Measurements from ENCODE around the gene POLR3E.
"Not testable (repeated sequence)": the region's sequence is repeated elsewhere in the genome, so short reads cannot be mapped to it uniquely, and the experiment has no call there.

The POLR3E gene

GRCh38 chr16:22342082-22342481, 44.9 kb downstream of the POLR3E start:
- TF ChIP-seq, protein P1, sequence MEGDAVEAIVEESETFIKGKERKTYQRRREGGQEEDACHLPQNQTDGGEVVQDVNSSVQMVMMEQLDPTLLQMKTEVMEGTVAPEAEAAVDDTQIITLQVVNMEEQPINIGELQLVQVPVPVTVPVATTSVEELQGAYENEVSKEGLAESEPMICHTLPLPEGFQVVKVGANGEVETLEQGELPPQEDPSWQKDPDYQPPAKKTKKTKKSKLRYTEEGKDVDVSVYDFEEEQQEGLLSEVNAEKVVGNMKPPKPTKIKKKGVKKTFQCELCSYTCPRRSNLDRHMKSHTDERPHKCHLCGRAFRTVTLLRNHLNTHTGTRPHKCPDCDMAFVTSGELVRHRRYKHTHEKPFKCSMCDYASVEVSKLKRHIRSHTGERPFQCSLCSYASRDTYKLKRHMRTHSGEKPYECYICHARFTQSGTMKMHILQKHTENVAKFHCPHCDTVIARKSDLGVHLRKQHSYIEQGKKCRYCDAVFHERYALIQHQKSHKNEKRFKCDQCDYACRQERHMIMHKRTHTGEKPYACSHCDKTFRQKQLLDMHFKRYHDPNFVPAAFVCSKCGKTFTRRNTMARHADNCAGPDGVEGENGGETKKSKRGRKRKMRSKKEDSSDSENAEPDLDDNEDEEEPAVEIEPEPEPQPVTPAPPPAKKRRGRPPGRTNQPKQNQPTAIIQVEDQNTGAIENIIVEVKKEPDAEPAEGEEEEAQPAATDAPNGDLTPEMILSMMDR (IDR thresholded peaks at IDR 0.05; ENCODE audit: insufficient read depth, low read depth, low read length, missing control alignments): no peak
- no peak overlapping the region for H3K4me3 ChIP-seq (ENCODE audit: low read length)
- DNase-seq (ENCODE audit: low read depth): no peak

DNA sequence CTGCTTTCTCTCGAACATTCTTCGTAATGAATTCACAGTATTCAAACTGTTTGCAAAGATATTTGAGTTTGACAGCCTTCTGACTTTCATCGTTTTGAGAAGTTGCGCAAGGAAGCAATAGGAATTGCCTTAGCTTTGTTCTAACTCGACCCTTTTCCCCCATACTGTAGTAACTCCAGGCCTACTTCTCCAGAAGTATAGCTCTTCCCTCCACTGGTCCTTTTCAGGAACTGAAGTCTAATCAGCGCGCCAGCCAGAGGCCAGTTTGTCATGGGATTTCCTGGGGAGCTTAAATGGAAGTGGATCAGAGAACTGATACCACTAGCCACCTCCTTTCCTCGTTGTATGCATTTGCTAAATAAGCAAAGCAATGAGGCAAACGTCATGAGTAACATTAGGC, 49.3 kb downstream of the POLR3E start:
- TF ChIP-seq, protein P1 (IDR thresholded peaks at IDR 0.05; ENCODE audit: insufficient read depth, low read depth, low read length, missing control alignments): no peak
- DNase-seq (ENCODE audit: low read depth): no peak
- H3K4me3 ChIP-seq (ENCODE audit: low read length): no peak overlapping the region

- TF ChIP-seq, protein P1 (IDR thresholded peaks at IDR 0.05; ENCODE audit: insufficient read depth, low read depth, low read length, missing control alignments): no peak
- no peak for DNase-seq (ENCODE audit: low read depth)
- no peak overlapping the region for H3K4me3 ChIP-seq (ENCODE audit: low read length)
Observed at GRCh38 chr16:22347100-22347820, 50.1 kb downstream of the POLR3E start.

DNA sequence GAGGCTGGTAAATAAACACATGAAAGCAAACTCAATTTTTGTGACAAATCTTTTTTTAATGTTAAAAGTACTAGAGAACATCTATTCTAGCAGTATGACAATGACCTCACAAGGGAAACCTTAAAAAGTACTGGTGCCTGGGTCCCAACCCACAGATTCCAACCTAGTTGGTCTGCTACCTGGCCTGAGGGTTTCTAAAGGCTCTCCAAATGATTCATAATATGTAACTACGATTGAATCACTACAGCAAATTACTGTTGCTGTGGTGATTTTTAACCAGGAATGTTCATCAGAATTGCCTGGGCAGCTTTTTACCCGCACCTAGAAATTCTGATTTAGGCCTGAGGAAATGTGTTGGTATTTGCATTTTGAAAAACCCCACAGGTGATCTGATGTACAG, 51.1 kb downstream of the POLR3E start:
- TF ChIP-seq, protein P1 (IDR thresholded peaks at IDR 0.05; ENCODE audit: insufficient read depth, low read depth, low read length, missing control alignments): no peak
- peak; percentile 91 for DNase-seq (ENCODE audit: low read depth)
- H3K4me3 ChIP-seq (ENCODE audit: low read length): no peak overlapping the region

GRCh38 chr16:22351017-22351416, 53.8 kb downstream of the POLR3E start:
- H3K4me3 ChIP-seq (ENCODE audit: low read length): not testable (repeated sequence)

DNA sequence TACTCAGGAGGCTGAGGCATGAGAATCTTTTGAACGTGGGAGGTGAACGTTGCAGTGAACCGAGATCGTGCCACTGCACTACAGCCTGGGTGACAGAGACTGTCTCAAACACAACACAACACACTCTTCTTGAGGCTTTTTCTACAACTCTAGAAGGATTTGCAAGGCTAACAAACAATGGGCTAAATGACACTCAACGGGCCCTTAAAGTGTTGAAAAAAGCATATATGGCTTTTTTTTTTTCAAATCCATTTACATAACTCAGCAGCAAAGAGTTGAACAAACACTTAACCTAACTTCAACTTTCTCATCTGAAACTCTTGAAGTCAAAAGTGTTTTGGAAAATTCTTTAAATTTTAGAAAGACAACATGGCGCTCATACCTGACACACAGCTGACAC, 54.9 kb downstream of the POLR3E start:
- DNase-seq (ENCODE audit: low read depth): no peak
- no peak overlapping the region for H3K4me3 ChIP-seq (ENCODE audit: low read length)
- TF ChIP-seq, protein P1 (IDR thresholded peaks at IDR 0.05; ENCODE audit: insufficient read depth, low read depth, low read length, missing control alignments): no peak

More at GRCh38 chr16:22351017-22351416, 53.8 kb downstream of the POLR3E start:
- not testable (repeated sequence) for DNase-seq (ENCODE audit: low read depth)

DNA sequence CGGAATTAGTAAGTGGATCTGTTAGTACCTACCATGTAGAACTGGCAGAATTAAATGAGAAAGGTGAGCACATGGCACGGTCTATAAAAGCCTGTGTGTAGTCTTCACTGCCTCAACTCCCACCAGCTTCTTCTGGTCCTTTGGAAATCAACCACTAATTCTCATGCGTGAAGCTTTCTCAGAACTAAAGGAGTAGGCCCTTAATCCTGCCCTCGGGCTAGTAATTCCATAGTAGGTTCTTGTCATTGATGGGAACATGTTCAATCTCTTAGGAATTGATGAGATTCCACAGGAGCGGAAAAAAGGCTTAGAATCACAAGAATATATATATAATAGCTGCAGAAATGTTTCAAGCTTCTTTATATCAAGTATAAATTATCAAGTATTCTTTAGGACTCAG, 55.5 kb downstream of the POLR3E start:
- TF ChIP-seq, protein P1 (IDR thresholded peaks at IDR 0.05; ENCODE audit: insufficient read depth, low read depth, low read length, missing control alignments): no peak
- H3K4me3 ChIP-seq (ENCODE audit: low read length): no peak overlapping the region
- DNase-seq (ENCODE audit: low read depth): no peak
